Erythroblast (primary cell): ENCODE data around the gene RBFOX2.

Experiments
- GATA1 ChIP-seq: IDR thresholded peaks from 2 replicates; pipeline ENCODE4 v1.6.1; 2011; ENCODE audit warnings: low read depth, mild to moderate bottlenecking, control low read depth, low read length, moderate library complexity
- POLR2A ChIP-seq: IDR thresholded peaks from 2 replicates; pipeline ENCODE4 v1.6.1; 2011; ENCODE audit warnings: mild to moderate bottlenecking, low read length

- TF ChIP-seq POLR2A (no peak), GATA1 (no peak)
Observed at GRCh38 chr22:36008131-36008530, 20.5 kb downstream of the RBFOX2 start.
